A673 (cell line): ENCODE results near the gene TRDN.

Source experiments
- CTCF ChIP-seq: fragments of 300-800, 200-600 bp; sonication (generic); conservative IDR thresholded peaks from 2 replicates; pipeline ENCODE4 v1.5.1; 2017; ENCODE audit warnings: low read depth, mild to moderate bottlenecking, antibody characterized with exemption, low read length, moderate library complexity, mixed read lengths
- EZH2 ChIP-seq: fragments of 200-600 bp; sonication (generic); IDR thresholded peaks from 2 replicates; pipeline ENCODE4 v1.6.1; 2017; ENCODE audit warnings: borderline replicate concordance, low read depth, mild to moderate bottlenecking, mixed read lengths, antibody characterized with exemption, low read length; ENCODE audit not compliant: poor library complexity, severe bottlenecking

- TF ChIP-seq CTCF (no peak), EZH2 (no peak)
Observed at GRCh38 chr6:123223461-123223860, 413.3 kb downstream of the TRDN start.
